HEK293 (cell line): ENCODE measurements around the gene GPAM.

Experiments used
- CTCF ChIA-PET: fragments of 350-600 bp; formaldehyde crosslinking; extraction: SDS; loops from one replicate; lab custom pipeline; 2021; ENCODE audit warnings: antibody characterized with exemption; lab: Yijun Ruan, JAX
- POLR2A ChIA-PET: fragments of 300-600 bp; formaldehyde crosslinking; extraction: SDS; loops from one replicate; lab custom pipeline; 2020; ENCODE audit warnings: antibody characterized with exemption, inconsistent platforms; lab: Yijun Ruan, JAX
- H3K27ac ChIP-seq: fragments of 200-500 bp; sonication (Bioruptor generic); 2 replicates; pipeline ENCODE4 v1.5.1; 2014; ENCODE audit warnings: low read depth, low read length, control low read depth, inconsistent platforms; ENCODE audit errors: extremely low read depth
- H3K36me3 ChIP-seq, 2 experiments: fragments of 200-500 bp in 1 of 2; sonication (Bioruptor generic) in 1 of 2; 1 replicate in 1 of 2; 2 replicates in 1 of 2; pipeline ENCODE4 v1.5.1; 2014 to 2017; ENCODE audit warnings: inconsistent platforms in 2 of 2, low read length in 2 of 2; ENCODE audit not compliant: control insufficient read depth in 2 of 2, insufficient read depth in 1 of 2
- H3K4me1 ChIP-seq: fragments of 200-500 bp; sonication (Bioruptor generic); 2 replicates; pipeline ENCODE4 v1.5.1; 2014; ENCODE audit warnings: mild to moderate bottlenecking, low read length, inconsistent platforms; ENCODE audit not compliant: control insufficient read depth, insufficient read depth
- H3K4me3 ChIP-seq: 2 replicates; pipeline ENCODE4 v1.5.1; 2011; ENCODE audit warnings: low read depth, mild to moderate bottlenecking, control low read depth, low read length, moderate library complexity
- H3K9me3 ChIP-seq: fragments of 200-500 bp; sonication (Bioruptor generic); 2 replicates; pipeline ENCODE4 v1.5.1; 2014; ENCODE audit warnings: low read depth, low read length, inconsistent platforms; ENCODE audit not compliant: control insufficient read depth, insufficient read depth
- BCL11B ChIP-seq: fragments of 450-650 bp; formaldehyde crosslinking; IDR thresholded peaks from 2 replicates; pipeline ENCODE4 v1.5.1; 2016; ENCODE audit warnings: low read depth, missing biosample characterization, missing genetic modification characterization
- BCL6B ChIP-seq: fragments of 450-650 bp; formaldehyde crosslinking; IDR thresholded peaks from 2 replicates; pipeline ENCODE4 v1.5.1; 2017; ENCODE audit warnings: missing biosample characterization, missing genetic modification characterization
- SETDB1 ChIP-seq: IDR thresholded peaks from one replicate; pipeline ENCODE4 v1.6.1; 2017; ENCODE audit warnings: mild to moderate bottlenecking, low read length, moderate library complexity, mixed read lengths; ENCODE audit not compliant: insufficient read length
- WT1 ChIP-seq: fragments of 450-650 bp; formaldehyde crosslinking; IDR thresholded peaks from 2 replicates; pipeline ENCODE4 v1.5.1; 2016; ENCODE audit warnings: missing biosample characterization, missing genetic modification characterization
- ZFP3 ChIP-seq: fragments of 450-650 bp; formaldehyde crosslinking; IDR thresholded peaks from 2 replicates; pipeline ENCODE4 v1.5.1; 2016; ENCODE audit warnings: low read depth, missing biosample characterization, missing genetic modification characterization
- ZNF10 ChIP-seq: fragments of 450-650 bp; formaldehyde crosslinking; IDR thresholded peaks from 2 replicates; pipeline ENCODE4 v1.5.1; 2017; ENCODE audit warnings: missing biosample characterization, missing genetic modification characterization
- ZNF274 ChIP-seq, 2 experiments: fragments of 200-500 bp in 1 of 2; fragments of 450-650 bp in 1 of 2; sonication (Bioruptor generic) in 1 of 2; formaldehyde crosslinking in 1 of 2; IDR thresholded peaks; 2 replicates each; pipeline versions ENCODE4 v1.5.1 to v1.6.1; 2014 to 2016; ENCODE audit warnings: borderline replicate concordance in 1 of 2, inconsistent platforms in 1 of 2, low read length in 1 of 2, missing biosample characterization in 1 of 2, missing genetic modification characterization in 1 of 2
- ZNF280C ChIP-seq: fragments of 450-650 bp; formaldehyde crosslinking; IDR thresholded peaks from 2 replicates; pipeline ENCODE4 v1.5.1; 2016; ENCODE audit warnings: missing biosample characterization, missing genetic modification characterization
- ZNF423 ChIP-seq: fragments of 450-650 bp; formaldehyde crosslinking; IDR thresholded peaks from 2 replicates; pipeline ENCODE4 v1.5.1; 2016; ENCODE audit warnings: missing biosample characterization, missing genetic modification characterization
- ZNF510 ChIP-seq: fragments of 450-650 bp; formaldehyde crosslinking; IDR thresholded peaks from 2 replicates; pipeline ENCODE4 v1.5.1; 2018; ENCODE audit warnings: mild to moderate bottlenecking, missing genetic modification characterization, missing biosample characterization; ENCODE audit not compliant: insufficient replicate concordance
- ZNF529 ChIP-seq: fragments of 450-650 bp; formaldehyde crosslinking; IDR thresholded peaks from 2 replicates; pipeline ENCODE4 v1.5.1; 2017; ENCODE audit warnings: missing genetic modification characterization, missing biosample characterization; ENCODE audit not compliant: insufficient replicate concordance
- ZNF571 ChIP-seq: fragments of 450-650 bp; formaldehyde crosslinking; IDR thresholded peaks from 2 replicates; pipeline ENCODE4 v1.5.0; 2017; ENCODE audit warnings: missing biosample characterization, missing genetic modification characterization
- ZNF600 ChIP-seq: fragments of 450-650 bp; formaldehyde crosslinking; IDR thresholded peaks from 2 replicates; pipeline ENCODE4 v1.5.1; 2016; ENCODE audit warnings: missing biosample characterization, missing genetic modification characterization
- ZNF629 ChIP-seq: fragments of 450-650 bp; formaldehyde crosslinking; IDR thresholded peaks from 2 replicates; pipeline ENCODE4 v1.5.1; 2017; ENCODE audit warnings: missing biosample characterization, missing genetic modification characterization
- ZNF704 ChIP-seq: fragments of 450-650 bp; formaldehyde crosslinking; IDR thresholded peaks from 2 replicates; pipeline ENCODE4 v1.5.1; 2016; ENCODE audit warnings: missing biosample characterization, missing genetic modification characterization
- ZNF776 ChIP-seq: fragments of 450-650 bp; formaldehyde crosslinking; IDR thresholded peaks from 2 replicates; pipeline ENCODE4 v1.5.0; 2017; ENCODE audit warnings: missing biosample characterization, missing genetic modification characterization, borderline replicate concordance
- ZNF791 ChIP-seq: fragments of 450-650 bp; formaldehyde crosslinking; IDR thresholded peaks from 2 replicates; pipeline ENCODE4 v1.5.1; 2016; ENCODE audit warnings: missing biosample characterization, missing genetic modification characterization
- ZNF843 ChIP-seq: fragments of 450-650 bp; formaldehyde crosslinking; IDR thresholded peaks from 2 replicates; pipeline ENCODE4 v1.5.1; 2016; ENCODE audit warnings: missing biosample characterization, missing genetic modification characterization
- ZSCAN16 ChIP-seq: fragments of 450-650 bp; formaldehyde crosslinking; IDR thresholded peaks from 2 replicates; pipeline ENCODE4 v1.5.1; 2016; ENCODE audit warnings: missing biosample characterization, missing genetic modification characterization

Gene GPAM

GRCh38 chr10:112175409-112175808 is 8.2 kb downstream of the GPAM start:
- H3K9me3 ChIP-seq, result no peaks in the 10 kb centered on the region
- TF ChIP-seq ZNF791 (no peak), ZNF10 (tag by site-specific recombination) (no peak), ZNF423 (tag by site-specific recombination) (no peak), ZSCAN16 (tag by site-specific recombination) (no peak), ZNF571 (no peak), ZNF529 (tag by site-specific recombination) (no peak), ZNF843 (tag by site-specific recombination) (no peak), WT1 (tag by site-specific recombination) (no peak), ZFP3 (tag by site-specific recombination) (no peak), ZNF776 (no peak), BCL11B (tag by site-specific recombination) (no peak), ZNF704 (tag by site-specific recombination) (no peak), ZNF510 (tag by site-specific recombination) (no peak), ZNF274 (IDR thresholded peaks at IDR 0.05; ENCODE audit: low read length) (no peak), ZNF274 (tag by site-specific recombination; IDR thresholded peaks at IDR 0.05; ENCODE audit: borderline replicate concordance) (no peak), BCL6B (tag by site-specific recombination) (no peak), ZNF600 (no peak)
- no peak overlapping the region for H3K27ac ChIP-seq
- no peaks in the 10 kb centered on the region for H3K4me1 ChIP-seq
- CTCF ChIA-PET, result interaction anchor here (0.6 to 1.2 kb wide), 2 partner anchors 52 to 139 kb away, joined by 3 read pairs; no protein-coding TSS in a partner anchor
- POLR2A ChIA-PET, result no interaction called here
- H3K36me3 ChIP-seq, result peaks cover 39 to 94% of the 10 kb centered on the region in 2 experiments
- H3K4me3 ChIP-seq, result no peak overlapping the region

- peaks cover 38 to 87% of the 10 kb centered on the region in 2 experiments for H3K36me3 ChIP-seq
- ChIA-PET POLR2A (no interaction called here), CTCF (interaction anchor here (1.2 kb wide), 1 partner anchor 36 kb away, joined by 3 read pairs; no protein-coding TSS in a partner anchor)
- no peak overlapping the region for H3K4me3 ChIP-seq
- no peaks in the 10 kb centered on the region for H3K9me3 ChIP-seq
- no peaks in the 10 kb centered on the region for H3K4me1 ChIP-seq
- TF ChIP-seq ZNF280C (tag by site-specific recombination) (no peak), ZNF629 (tag by site-specific recombination) (no peak), SETDB1 (no peak)
- no peak overlapping the region for H3K27ac ChIP-seq
These were observed 10.4 kb downstream of the GPAM start for GRCh38 chr10:112173206-112173605.
